ENCODE measurements around the gene MED13L. TPM values are rescaled to one million over a fixed set of nuclear protein-coding genes. Genes with fewer than 3 reads are reported as not detected.
A peak's percentile ranks its signal among the peaks of the same experiment; 100 is the strongest.

Gene MED13L
- total and polyA plus RNA-seq, 2 of the 8 experiments (the other 6 are each of a cell fraction or from before 2014, with no cell fraction given): 15.9 to 51.7 TPM

- H3K9ac ChIP-seq (replicated peaks in 1 of 4; ENCODE audit: extremely low read depth in 1 of 4, low read depth in 3 of 4, low read length in 3 of 4): no peak overlapping the region
- H2BK15ac ChIP-seq (ENCODE audit: low read length): no peak overlapping the region; the same call in 1 of the 2 replicates
- peak overlapping the region; percentile 51; the same call in 1 of the 2 replicates for H2BK20ac ChIP-seq (ENCODE audit: low read length)
- no peak overlapping the region for H3K4me2 ChIP-seq (ENCODE audit: insufficient read depth in 1 of 2, low read depth in 2 of 2, low read length in 2 of 2)
- no peak overlapping the region for H3K23ac ChIP-seq (ENCODE audit: insufficient read length)
- peak overlapping the region; percentile 64; the same call in 1 of the 2 replicates for H2BK12ac ChIP-seq (ENCODE audit: low read depth, low read length)
- no peak overlapping the region for H2AK5ac ChIP-seq (ENCODE audit: low read depth, low read length)
- H2BK5ac ChIP-seq (ENCODE audit: low read depth, low read length): no peak overlapping the region
- no peak overlapping the region for H2BK120ac ChIP-seq (replicated peaks; ENCODE audit: low read depth, low read length)
- WGBS, 2 experiments (ENCODE audit: extremely low coverage in 1 of 2, insufficient coverage in 1 of 2, insufficient read length in 1 of 2, insufficient replicate concordance in 2 of 2, low coverage in 1 of 2, low lambda C conversion rate in 2 of 2, missing lambda C conversion rate in 1 of 2): 88% methylated on average over 15 of the region's 15 CpGs; no CpG with 5 or more reads in 1 of the 2 experiments
- no peaks in the 10 kb centered on the region for H3K9me3 ChIP-seq (ENCODE audit: insufficient read depth in 2 of 2, low read depth in 1 of 2, low read length in 1 of 2)
- no peak overlapping the region for H3K27ac ChIP-seq (ENCODE audit: low read depth, low read length)
- no peak overlapping the region for H3K18ac ChIP-seq (ENCODE audit: extremely low read depth, low read length)
- POLR2A ChIA-PET (ENCODE audit: partially characterized antibody): interaction anchor here (0.8 kb wide), 1 partner anchor 172 kb away, joined by 3 read pairs; no protein-coding TSS in a partner anchor
- TF ChIP-seq FOSL1 (IDR thresholded peaks at IDR 0.05; ENCODE audit: insufficient read depth, low read depth, low read length): no peak
- TF ChIP-seq TEAD4 (IDR thresholded peaks at IDR 0.05; ENCODE audit: low read depth, low read length): no peak
- FAIRE-seq: no peak
- H4K5ac ChIP-seq (ENCODE audit: insufficient read length, low read depth, low read length): no peak overlapping the region
- H4K8ac ChIP-seq (ENCODE audit: extremely low read depth, insufficient read depth, low read length): no peak overlapping the region
- H3K4ac ChIP-seq (replicated peaks; ENCODE audit: insufficient read length, low read depth, low read length): no peak overlapping the region
- H3K23me2 ChIP-seq (ENCODE audit: low read depth, low read length): peaks cover 5% of the 10 kb centered on the region; the same call in 1 of the 2 replicates
- H3K56ac ChIP-seq (replicated peaks; ENCODE audit: insufficient read length, low read depth, low read length): no peak overlapping the region
- no peaks in the 10 kb centered on the region for H3K79me1 ChIP-seq (ENCODE audit: low read depth, low read length)
- H3K27me3 ChIP-seq (replicated peaks in 1 of 4; ENCODE audit: control insufficient read depth in 3 of 4, extremely low read depth in 1 of 4, insufficient read depth in 3 of 4, low read length in 3 of 4): no peaks in the 10 kb centered on the region
- H2AFZ ChIP-seq (ENCODE audit: low read length): peak overlapping the region; percentile 70; the same call in 1 of the 2 replicates
- H4K91ac ChIP-seq (replicated peaks; ENCODE audit: insufficient read length, low read length): no peak overlapping the region
- no peak overlapping the region for H3K4me3 ChIP-seq (ENCODE audit: extremely low read depth in 1 of 4, insufficient read depth in 2 of 4, low read depth in 3 of 4, low read length in 4 of 4)
- CTCF ChIA-PET (ENCODE audit: partially characterized antibody): interaction anchor here (0.6 to 1.6 kb wide), 5 partner anchors 21 to 378 kb away, joined by 3 to 4 read pairs (median 3); no protein-coding TSS in a partner anchor
- peaks cover 2 to 13% (median 3%) of the 10 kb centered on the region in 4 experiments; a peak in 3 of 7 replicates for H3K4me1 ChIP-seq (replicated peaks in 1 of 4; ENCODE audit: control insufficient read depth in 3 of 4, insufficient read depth in 4 of 4, low read length in 3 of 4)
- H3K36me3 ChIP-seq (ENCODE audit: control insufficient read depth in 2 of 4, insufficient read depth in 4 of 4, low read length in 3 of 4): no peaks in the 10 kb centered on the region
- H3K14ac ChIP-seq (ENCODE audit: insufficient read length): no peak overlapping the region
- no peak for DNase-seq (ENCODE audit: low read depth in 1 of 2, low spot score in 2 of 2)
- no peaks in the 10 kb centered on the region for H4K20me1 ChIP-seq (replicated peaks in 1 of 2; ENCODE audit: control insufficient read depth in 1 of 2, insufficient read depth in 2 of 2, low read length in 2 of 2)
- no peaks in the 10 kb centered on the region for H3K79me2 ChIP-seq (ENCODE audit: control insufficient read depth in 1 of 2, insufficient read depth in 2 of 2, low read length in 2 of 2)
These were observed 5.1 kb upstream of the MED13L start for GRCh38 chr12:116282371-116283286.
